ENCODE results near the gene HMCN2.

- TF ChIP-seq CTCF (IDR thresholded peaks at IDR 0.05), result no peak
- TF ChIP-seq EP300 (IDR thresholded peaks at IDR 0.05), result no peak
- TF ChIP-seq POLR2A (IDR thresholded peaks at IDR 0.05), result no peak
Measured at GRCh38 chr9:130227833-130228232, 37.7 kb upstream of the HMCN2 start.

All from ovary (tissue), 3 donors.